Esophagus squamous epithelium (tissue), 4 donors: ENCODE results near the gene KLRF2.

Source experiments
- POLR2A ChIP-seq, 4 donors: fragments of 450-650 bp; IDR thresholded peaks; one replicate each; pipeline ENCODE4 v1.6.1; 2017; ENCODE audit warnings: antibody characterized with exemption in 4 of 4, mild to moderate bottlenecking in 4 of 4, moderate library complexity in 3 of 4
- TF ChIP-seq, protein P1 (sequence below), 6 experiments: fragments of 450-650 bp in 4 of 6; fragments of 200-600 bp in 2 of 6; sonication (generic) in 2 of 6; IDR thresholded peaks; one replicate each; pipeline ENCODE4 v1.5.1; 2016 to 2019; ENCODE audit warnings: antibody characterized with exemption in 6 of 6, mild to moderate bottlenecking in 4 of 6, moderate library complexity in 4 of 6

DNA sequence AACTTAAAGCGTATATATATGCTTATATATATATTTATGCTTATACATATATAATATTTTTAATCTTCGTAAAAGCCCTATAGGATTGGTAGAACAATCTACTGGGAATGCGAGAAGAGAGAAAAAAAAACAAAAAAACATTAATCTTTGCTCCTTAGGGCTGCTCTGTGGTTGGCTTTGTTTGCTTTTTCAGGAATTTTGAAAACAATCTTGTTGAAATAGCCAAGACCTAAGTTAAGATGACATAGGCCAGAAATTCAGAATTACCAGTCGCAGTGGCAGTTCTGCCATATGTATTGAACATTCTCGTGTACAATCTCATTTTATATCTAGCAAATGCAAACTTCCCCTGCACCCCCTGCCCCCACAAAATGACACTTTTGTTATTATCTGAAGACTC lies 699 bp downstream of the KLRF2 start:
- TF ChIP-seq, protein P1, sequence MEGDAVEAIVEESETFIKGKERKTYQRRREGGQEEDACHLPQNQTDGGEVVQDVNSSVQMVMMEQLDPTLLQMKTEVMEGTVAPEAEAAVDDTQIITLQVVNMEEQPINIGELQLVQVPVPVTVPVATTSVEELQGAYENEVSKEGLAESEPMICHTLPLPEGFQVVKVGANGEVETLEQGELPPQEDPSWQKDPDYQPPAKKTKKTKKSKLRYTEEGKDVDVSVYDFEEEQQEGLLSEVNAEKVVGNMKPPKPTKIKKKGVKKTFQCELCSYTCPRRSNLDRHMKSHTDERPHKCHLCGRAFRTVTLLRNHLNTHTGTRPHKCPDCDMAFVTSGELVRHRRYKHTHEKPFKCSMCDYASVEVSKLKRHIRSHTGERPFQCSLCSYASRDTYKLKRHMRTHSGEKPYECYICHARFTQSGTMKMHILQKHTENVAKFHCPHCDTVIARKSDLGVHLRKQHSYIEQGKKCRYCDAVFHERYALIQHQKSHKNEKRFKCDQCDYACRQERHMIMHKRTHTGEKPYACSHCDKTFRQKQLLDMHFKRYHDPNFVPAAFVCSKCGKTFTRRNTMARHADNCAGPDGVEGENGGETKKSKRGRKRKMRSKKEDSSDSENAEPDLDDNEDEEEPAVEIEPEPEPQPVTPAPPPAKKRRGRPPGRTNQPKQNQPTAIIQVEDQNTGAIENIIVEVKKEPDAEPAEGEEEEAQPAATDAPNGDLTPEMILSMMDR (IDR thresholded peaks at IDR 0.05): no peak
- no peak for TF ChIP-seq POLR2A (IDR thresholded peaks at IDR 0.05)
